Duodenal mucosa (tissue), 2 donors: Measurements from ENCODE around the gene HSPB1.
"Not testable (repeated sequence)": the region's sequence is repeated elsewhere in the genome, so short reads cannot be mapped to it uniquely, and the experiment has no call there.

Source experiments
- H3K27ac ChIP-seq: one replicate; pipeline ENCODE4 v1.7.0; 2013; ENCODE audit warnings: low read depth, low read length
- H3K27me3 ChIP-seq, 2 donors: one replicate each; pipeline ENCODE4 v1.7.0; 2013; ENCODE audit warnings: low read length in 2 of 2, control low read depth in 1 of 2; ENCODE audit not compliant: insufficient read depth in 2 of 2, control insufficient read depth in 1 of 2
- H3K36me3 ChIP-seq, 2 donors: one replicate each; pipeline ENCODE4 v1.7.0; 2013; ENCODE audit warnings: low read length in 2 of 2, control low read depth in 1 of 2; ENCODE audit not compliant: insufficient read depth in 2 of 2, control insufficient read depth in 1 of 2
- H3K4me1 ChIP-seq, 2 donors: one replicate each; pipeline ENCODE4 v1.7.0; 2013; ENCODE audit warnings: low read length in 2 of 2, control low read depth in 1 of 2; ENCODE audit not compliant: insufficient read depth in 2 of 2, control insufficient read depth in 1 of 2
- H3K4me3 ChIP-seq, 2 donors: one replicate each; pipeline ENCODE4 v1.7.0; 2013; ENCODE audit warnings: low read length in 2 of 2, low read depth in 1 of 2
- H3K9ac ChIP-seq, 2 donors: one replicate each; pipeline ENCODE4 v1.7.0; 2013; ENCODE audit warnings: low read length in 2 of 2, low read depth in 1 of 2
- H3K9me3 ChIP-seq, 2 donors: one replicate each; pipeline ENCODE4 v1.7.0; 2013; ENCODE audit warnings: low read length in 2 of 2, control low read depth in 1 of 2; ENCODE audit not compliant: control insufficient read depth in 1 of 2

The HSPB1 gene

DNA sequence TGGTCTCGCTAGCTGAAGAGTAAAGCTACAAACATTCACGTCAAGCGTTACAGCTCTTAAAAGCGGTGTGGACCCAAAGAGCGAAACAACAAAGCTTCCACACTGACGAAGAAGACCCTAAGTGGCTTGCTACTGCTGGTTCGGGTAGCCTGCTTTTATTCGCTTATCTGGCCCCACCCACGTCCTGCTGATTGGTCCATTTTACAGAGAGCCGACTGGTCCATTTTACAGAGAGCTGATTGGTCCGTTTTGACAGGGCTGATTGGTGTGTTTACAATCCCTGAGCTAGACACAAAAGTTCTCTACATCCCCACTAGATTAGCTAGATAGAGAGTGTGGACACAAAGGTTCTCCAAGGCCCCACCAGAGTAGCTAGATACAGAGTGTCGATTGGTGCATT lies 6.4 kb downstream of the HSPB1 start:
- H3K27ac ChIP-seq, H3K9me3 ChIP-seq, H3K4me1 ChIP-seq, H3K9ac ChIP-seq, H3K4me3 ChIP-seq, H3K36me3 ChIP-seq, H3K27me3 ChIP-seq: not testable (repeated sequence)

DNA sequence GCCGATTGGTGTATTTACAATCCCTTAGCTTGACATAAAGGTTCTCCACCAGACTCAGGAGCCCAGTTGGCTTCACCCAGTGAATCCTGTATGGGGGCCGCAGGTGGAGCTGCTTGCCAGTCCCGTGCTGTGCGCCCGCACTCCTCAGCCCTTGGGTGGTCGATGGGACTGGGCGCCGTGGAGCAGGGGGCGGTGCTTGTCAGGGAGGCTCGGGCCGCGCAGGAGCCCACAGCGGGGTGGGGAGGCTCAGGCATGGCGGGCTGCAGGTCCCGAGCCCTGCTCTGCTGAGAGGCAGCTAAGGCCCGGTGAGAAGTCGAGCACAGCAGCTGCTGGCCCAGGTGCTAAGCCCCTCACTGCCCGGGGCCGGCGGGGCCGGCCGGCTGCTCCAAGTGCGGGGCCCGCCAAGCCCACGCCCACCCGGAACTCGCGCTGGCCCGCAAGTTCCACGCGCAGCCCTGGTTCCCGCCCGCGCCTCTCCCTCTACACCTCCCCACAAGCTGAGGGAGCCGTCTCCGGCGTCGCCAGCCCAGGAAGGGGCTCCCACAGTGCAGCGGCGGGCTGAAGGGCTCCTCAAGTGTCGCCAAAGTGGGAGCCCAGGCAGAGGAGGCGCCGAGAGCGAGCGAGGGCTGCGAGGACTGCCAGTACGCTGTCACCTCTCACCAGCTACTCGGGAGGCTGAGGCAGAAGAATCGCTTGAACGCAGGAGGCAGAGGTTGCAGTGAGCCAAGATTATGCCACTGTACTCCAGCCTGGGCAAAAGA lies 7.0 kb downstream of the HSPB1 start:
- H3K4me1 ChIP-seq, H3K4me3 ChIP-seq: not testable (repeated sequence)

DNA sequence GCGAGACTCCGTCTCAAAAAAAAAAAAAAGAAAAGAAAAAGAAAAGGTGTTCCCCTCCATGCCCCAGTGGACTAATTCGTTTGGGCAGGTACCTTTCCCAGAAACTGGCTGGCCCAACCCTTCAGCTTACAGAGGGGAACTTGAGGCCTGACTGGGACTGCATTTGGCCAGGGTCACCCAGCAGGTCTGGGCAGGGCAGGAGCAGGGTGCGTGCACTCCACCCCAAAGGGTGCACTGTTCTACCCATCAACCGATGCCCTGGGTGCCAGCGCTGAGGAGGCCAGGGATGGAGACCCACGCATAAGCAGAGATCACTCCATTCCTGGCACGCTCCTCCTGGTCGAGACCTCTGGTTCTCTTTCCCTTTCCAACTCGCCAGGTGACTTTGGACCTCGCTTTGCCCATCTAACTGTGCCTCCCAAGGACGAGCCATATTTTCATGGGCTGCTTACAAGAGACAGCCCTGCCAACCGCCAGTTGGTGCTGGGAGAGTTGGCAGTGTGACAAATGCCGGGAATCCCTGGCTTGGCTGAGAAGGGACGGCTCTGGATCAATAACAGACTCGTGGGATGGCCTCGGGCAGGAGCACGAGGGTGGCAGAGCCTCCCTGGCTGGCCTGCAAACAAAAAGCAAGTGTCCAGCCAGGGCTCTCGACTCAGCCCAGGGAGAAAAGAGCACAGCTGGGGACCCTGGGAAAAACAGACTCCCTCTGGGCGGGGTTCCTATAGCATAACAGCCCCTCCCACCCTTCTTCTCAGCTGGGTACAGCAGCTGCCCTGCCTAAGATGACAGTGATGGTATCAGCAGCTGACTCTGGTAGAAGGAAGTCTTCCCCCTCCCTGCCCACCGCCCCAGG lies 7.9 kb downstream of the HSPB1 start:
- H3K9me3 ChIP-seq: no peaks in the 10 kb centered on the region
- H3K9ac ChIP-seq: peak overlapping the region in 1 of 2 donors; percentile 18
- peaks cover 8 to 9% of the 10 kb centered on the region in 2 donors for H3K4me1 ChIP-seq

More for the DNA sequence above, 7.0 kb downstream of the HSPB1 start:
- H3K27ac ChIP-seq, H3K9ac ChIP-seq, H3K9me3 ChIP-seq, H3K36me3 ChIP-seq, H3K27me3 ChIP-seq: not testable (repeated sequence)

DNA sequence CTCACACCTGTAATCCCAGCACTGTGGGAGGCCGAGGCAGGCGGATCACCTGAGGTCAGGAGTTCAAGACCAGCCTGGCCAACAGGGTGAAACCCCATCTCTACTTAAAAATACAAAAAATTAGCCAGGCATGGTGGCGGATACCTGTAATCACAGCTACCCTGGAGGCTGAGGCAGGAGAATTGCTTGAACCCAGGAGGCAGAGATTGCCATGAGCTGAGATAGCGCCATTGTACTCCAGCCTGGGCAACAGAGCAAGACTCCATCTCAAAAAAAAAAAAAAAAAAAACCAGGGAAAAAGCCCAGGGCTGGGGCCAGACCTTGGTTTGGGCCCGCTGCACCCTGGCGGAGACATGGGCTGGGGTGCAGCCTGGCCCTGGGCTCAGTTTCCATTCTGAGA lies 9.4 kb downstream of the HSPB1 start:
- H3K9ac ChIP-seq, H3K27me3 ChIP-seq, H3K4me3 ChIP-seq, H3K36me3 ChIP-seq, H3K27ac ChIP-seq, H3K4me1 ChIP-seq, H3K9me3 ChIP-seq: not testable (repeated sequence)

More for the DNA sequence above, 7.9 kb downstream of the HSPB1 start:
- Histone ChIP-seq H3K4me3 (no peak overlapping the region), H3K36me3 (no peaks in the 10 kb centered on the region), H3K27ac (no peak overlapping the region), H3K27me3 (no peaks in the 10 kb centered on the region)

DNA sequence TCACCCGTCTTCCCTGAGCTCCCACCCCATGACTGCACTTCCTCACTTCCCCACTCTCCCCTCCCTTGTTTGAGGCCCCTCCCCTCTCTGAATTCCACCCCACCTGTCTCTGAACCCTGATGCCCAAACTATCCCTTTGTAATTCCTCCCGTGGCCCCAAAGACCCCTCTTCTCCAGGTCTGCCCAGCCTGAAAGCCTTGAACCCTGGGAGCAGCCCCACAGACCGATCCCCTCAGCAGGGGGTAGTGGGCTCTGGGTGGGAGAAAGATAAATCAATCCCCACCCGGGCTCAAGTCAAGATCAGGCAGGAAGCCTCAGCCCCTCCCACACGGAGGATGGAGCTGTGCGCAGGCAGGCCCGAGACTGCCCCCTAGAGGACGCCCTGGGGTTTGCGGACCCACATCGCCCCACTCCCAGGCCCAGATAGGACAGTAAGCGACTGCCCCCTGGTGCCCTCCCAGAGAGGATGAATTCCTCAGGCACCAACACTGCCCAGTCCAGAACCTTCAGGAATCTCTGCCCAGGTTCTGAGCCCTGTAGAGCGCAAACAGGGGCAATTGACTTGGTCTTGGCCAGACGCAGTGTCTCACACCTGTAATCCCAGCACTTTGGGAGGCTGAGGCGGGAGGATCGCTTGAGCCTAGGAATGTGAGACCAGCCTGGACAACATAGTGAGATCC lies 11.7 kb downstream of the HSPB1 start:
- Histone ChIP-seq H3K4me1 (peaks cover 14 to 19% of the 10 kb centered on the region in 2 donors), H3K27me3 (no peaks in the 10 kb centered on the region), H3K4me3 (no peak overlapping the region), H3K36me3 (no peaks in the 10 kb centered on the region), H3K9ac (no peak overlapping the region), H3K27ac (no peak overlapping the region), H3K9me3 (no peaks in the 10 kb centered on the region)

DNA sequence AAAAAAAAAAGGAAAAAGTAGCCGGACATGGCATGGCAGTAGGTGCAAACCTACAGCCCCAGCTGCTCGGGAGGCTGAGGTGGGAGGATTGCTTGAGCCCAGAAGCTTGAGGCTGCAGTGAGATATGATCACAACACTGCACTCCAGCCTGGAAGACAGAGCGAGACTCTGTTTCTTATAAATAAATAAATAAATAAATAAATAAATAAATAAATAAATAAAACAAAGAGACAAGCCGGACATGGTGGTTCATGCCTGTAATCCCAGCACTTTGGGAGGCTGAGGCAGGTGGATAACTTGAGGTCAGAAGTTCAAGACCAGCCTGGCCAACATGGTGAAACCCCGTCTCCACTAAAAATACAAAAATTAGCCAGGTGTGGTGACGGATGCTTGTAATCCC lies 12.3 kb downstream of the HSPB1 start:
- not testable (repeated sequence) for H3K9me3 ChIP-seq, H3K36me3 ChIP-seq, H3K27ac ChIP-seq, H3K27me3 ChIP-seq, H3K4me3 ChIP-seq, H3K9ac ChIP-seq
- peaks cover 14 to 22% of the 10 kb centered on the region in 2 donors for H3K4me1 ChIP-seq

DNA sequence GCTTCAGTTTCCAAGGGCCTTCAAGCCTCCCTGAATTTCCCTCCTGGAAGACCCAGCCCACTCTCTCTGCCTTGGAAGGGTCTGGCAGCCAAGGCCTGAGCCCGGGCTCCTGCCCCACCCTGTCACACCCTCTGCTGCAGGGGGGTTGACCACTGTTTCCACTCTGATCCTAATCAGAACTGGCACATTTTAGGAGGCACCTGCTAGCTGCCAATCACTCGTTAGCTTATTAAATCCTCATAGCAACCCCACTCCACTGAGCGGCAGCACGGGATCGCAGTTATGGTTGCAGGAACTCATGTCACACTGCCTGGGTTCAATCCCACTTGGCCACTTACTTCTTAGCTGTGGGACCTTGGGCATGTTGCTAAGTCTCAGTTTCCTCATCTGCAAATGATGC lies 12.9 kb downstream of the HSPB1 start:
- Histone ChIP-seq H3K4me3 (no peak overlapping the region), H3K4me1 (peaks cover 11 to 22% of the 10 kb centered on the region in 2 donors), H3K36me3 (no peaks in the 10 kb centered on the region), H3K27ac (no peak overlapping the region), H3K27me3 (no peaks in the 10 kb centered on the region), H3K9ac (no peak overlapping the region), H3K9me3 (no peaks in the 10 kb centered on the region)

DNA sequence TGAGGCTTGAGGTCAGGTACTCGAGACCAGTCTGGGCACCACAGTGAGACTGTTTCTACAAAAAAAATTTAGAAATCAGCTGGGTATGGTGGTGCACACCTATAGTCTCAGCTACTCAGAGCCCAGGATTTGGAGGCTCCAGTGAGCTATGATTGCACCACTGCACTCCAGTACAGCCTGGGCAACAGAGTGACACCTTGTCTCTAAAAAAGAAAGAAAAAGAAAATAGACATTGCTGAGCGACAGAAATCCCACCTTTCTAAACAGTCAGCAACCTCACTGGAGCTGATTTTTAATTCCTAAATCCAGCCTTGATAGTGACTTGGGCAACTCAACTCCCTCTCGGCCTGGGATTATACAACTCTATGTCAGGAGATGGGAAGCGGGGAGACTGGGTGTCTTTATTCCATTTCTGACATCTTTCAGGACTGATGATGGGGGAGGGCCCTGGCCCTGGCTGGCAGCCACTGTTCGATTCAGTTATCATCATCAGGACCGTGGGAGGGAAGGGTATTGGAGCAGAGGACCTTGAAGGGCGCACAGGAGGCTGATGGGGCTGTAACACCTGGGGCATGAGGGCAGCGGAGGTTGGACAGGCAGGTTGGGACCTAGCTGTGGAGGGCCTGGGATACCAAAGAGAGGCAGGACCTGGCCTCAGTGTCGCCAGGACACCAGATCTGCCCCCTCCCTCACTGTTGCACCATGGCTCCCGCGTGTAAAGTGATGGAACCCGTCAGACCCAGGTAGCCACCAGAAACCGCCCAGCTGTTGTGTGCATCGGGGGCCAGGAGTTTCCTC lies 14.7 kb downstream of the HSPB1 start:
- no peaks in the 10 kb centered on the region for H3K9me3 ChIP-seq
- H3K4me3 ChIP-seq: peak overlapping the region; percentile 90 to 96
- H3K36me3 ChIP-seq: peaks cover 0 to 6% of the 10 kb centered on the region in 2 donors
- H3K9ac ChIP-seq: peak overlapping the region; percentile 87
- peak overlapping the region; percentile 76 for H3K27ac ChIP-seq
- peaks cover 6 to 17% of the 10 kb centered on the region in 2 donors for H3K4me1 ChIP-seq
- no peaks in the 10 kb centered on the region for H3K27me3 ChIP-seq

DNA sequence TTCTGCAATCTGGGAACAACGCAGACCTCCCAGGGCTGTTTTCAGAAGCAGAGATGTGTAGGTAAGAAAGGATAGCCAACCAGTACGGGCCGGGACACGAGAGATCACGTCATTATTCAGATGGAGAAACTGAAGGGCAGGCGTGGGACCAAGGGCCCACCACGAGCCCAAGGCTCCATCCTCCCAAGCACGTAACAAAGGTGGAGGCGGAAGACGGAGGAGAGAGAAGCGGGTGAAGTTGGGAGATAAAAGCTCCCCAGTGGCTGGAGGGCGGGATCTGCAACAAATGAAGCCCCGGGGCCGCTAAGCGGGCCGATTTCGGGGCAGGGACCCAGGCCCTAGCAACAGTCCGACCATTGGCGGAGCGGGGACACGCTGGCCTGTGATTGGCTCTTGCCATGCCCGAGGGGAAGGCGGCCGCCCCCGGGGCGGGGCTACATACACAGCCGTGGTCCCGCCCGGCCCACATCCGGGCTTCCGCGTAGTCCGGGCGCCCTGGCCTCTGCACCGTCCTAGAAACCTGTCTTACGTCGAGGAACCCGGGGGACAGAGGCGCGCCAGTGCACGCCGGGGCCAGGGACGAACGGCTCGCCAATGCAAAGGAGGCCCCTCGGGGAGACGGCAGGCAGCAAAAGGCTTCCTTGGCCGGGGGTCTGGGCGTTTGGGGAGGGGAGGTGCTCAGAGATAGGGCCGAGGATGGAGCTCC lies 15.5 kb downstream of the HSPB1 start:
- Histone ChIP-seq H3K36me3 (peaks cover 0 to 7% of the 10 kb centered on the region in 2 donors), H3K27me3 (no peaks in the 10 kb centered on the region), H3K9me3 (no peaks in the 10 kb centered on the region), H3K9ac (peak overlapping the region; percentile 87 to 99), H3K27ac (peak overlapping the region; percentile 91), H3K4me3 (peak overlapping the region; percentile 90 to 96), H3K4me1 (peaks cover 6 to 17% of the 10 kb centered on the region in 2 donors)
